GM23338 (cell line): ENCODE data around the gene CDK17. TPM values are rescaled to one million over a fixed set of nuclear protein-coding genes. Genes with fewer than 3 reads are reported as not detected.

ENCODE experiments used
- ATAC-seq: fragments of 200-7000 bp; cut with Tn5 transposase; 3 replicates; pipeline ENCODE4 v1.9.1; 2020
- DNase-seq: peaks from one replicate; pipeline ENCODE4 v3.0.0-alpha.2; 2015; ENCODE audit warnings: low spot score
- H2AFZ ChIP-seq: fragments of 200-600 bp; sonication (generic); 2 replicates; pipeline ENCODE4 v1.8.0; 2016; ENCODE audit warnings: antibody characterized with exemption, mild to moderate bottlenecking, moderate library complexity
- H3F3A ChIP-seq: fragments of 200-600 bp; sonication (generic); replicated peaks from 2 replicates; pipeline ENCODE4 v1.8.0; 2017; ENCODE audit warnings: antibody characterized with exemption, mixed run types, low read depth
- H3K27ac ChIP-seq: fragments of 200-600 bp; sonication (generic); 2 replicates; pipeline ENCODE4 v1.6.1; 2016; ENCODE audit warnings: low read depth
- H3K27me3 ChIP-seq: fragments of 200-600 bp; sonication (generic); 2 replicates; pipeline ENCODE4 v1.8.0; 2016; ENCODE audit warnings: mild to moderate bottlenecking, mixed run types, moderate library complexity; ENCODE audit not compliant: insufficient read depth
- H3K36me3 ChIP-seq: fragments of 200-600 bp; sonication (generic); 2 replicates; pipeline ENCODE4 v1.8.0; 2016; ENCODE audit warnings: mild to moderate bottlenecking; ENCODE audit not compliant: insufficient read depth
- H3K4me1 ChIP-seq: fragments of 200-600 bp; sonication (generic); 2 replicates; pipeline ENCODE4 v1.8.0; 2016; ENCODE audit warnings: mild to moderate bottlenecking, moderate library complexity; ENCODE audit not compliant: insufficient read depth
- H3K4me2 ChIP-seq: fragments of 200-600 bp; sonication (generic); 2 replicates; pipeline ENCODE4 v1.7.1; 2017; ENCODE audit warnings: mixed run types
- H3K4me3 ChIP-seq: fragments of 200-600 bp; sonication (generic); 2 replicates; pipeline ENCODE4 v1.6.1; 2016; ENCODE audit warnings: mixed run types
- H3K79me2 ChIP-seq: fragments of 200-600 bp; sonication (generic); replicated peaks from 2 replicates; pipeline ENCODE4 v1.8.0; 2017; ENCODE audit warnings: mild to moderate bottlenecking; ENCODE audit not compliant: insufficient read depth
- H3K9me2 ChIP-seq: fragments of 200-600 bp; sonication (generic); 2 replicates; pipeline ENCODE4 v1.8.0; 2017; ENCODE audit not compliant: insufficient read depth
- H4K20me1 ChIP-seq: fragments of 200-600 bp; sonication (generic); replicated peaks from 2 replicates; pipeline ENCODE4 v1.8.0; 2017; ENCODE audit warnings: mild to moderate bottlenecking; ENCODE audit not compliant: insufficient read depth
- H3K27ac Mint-ChIP-seq: 2 replicates; pipeline ENCODE4 v1.8.0; 2020; ENCODE audit warnings: inconsistent platforms, mild to moderate bottlenecking, moderate library complexity, mixed read lengths
- H3K27me3 Mint-ChIP-seq: 3 replicates; pipeline ENCODE4 v1.8.0; 2022; ENCODE audit warnings: low read depth, mild to moderate bottlenecking, moderate library complexity, mixed read lengths, inconsistent platforms; ENCODE audit not compliant: insufficient read depth, poor library complexity
- H3K36me3 Mint-ChIP-seq: 3 replicates; pipeline ENCODE4 v1.8.0; 2021; ENCODE audit warnings: low read depth, mild to moderate bottlenecking, inconsistent platforms, moderate library complexity, mixed read lengths
- H3K4me1 Mint-ChIP-seq: 3 replicates; pipeline ENCODE4 v1.8.0; 2020; ENCODE audit warnings: mild to moderate bottlenecking, inconsistent platforms, mixed read lengths
- H3K4me3 Mint-ChIP-seq: 3 replicates; pipeline ENCODE4 v1.8.0; 2021; ENCODE audit warnings: moderate library complexity, mild to moderate bottlenecking, inconsistent platforms, mixed read lengths
- H3K9me3 Mint-ChIP-seq: 3 replicates; pipeline ENCODE4 v1.8.0; 2020; ENCODE audit warnings: moderate library complexity, mild to moderate bottlenecking, inconsistent platforms, mixed read lengths
- CREB1 ChIP-seq: fragments of 250-450 bp; sonication (Bioruptor Pico); IDR thresholded peaks from 2 replicates; pipeline ENCODE4 v1.5.0; 2020; ENCODE audit warnings: low read depth, mild to moderate bottlenecking, moderate library complexity
- CTCF ChIP-seq, 2 experiments: fragments of 200-600 bp in 1 of 2; sonication (generic) in 1 of 2; conservative IDR thresholded peaks; 2 replicates each; pipeline versions ENCODE4 v1.5.1 to v1.6.1; 2016 to 2017; ENCODE audit warnings: antibody characterized with exemption in 2 of 2, low read depth in 2 of 2, mild to moderate bottlenecking in 2 of 2, moderate library complexity in 1 of 2
- ETS1 ChIP-seq: IDR thresholded peaks from 2 replicates; pipeline ENCODE4 v1.6.1; 2016; ENCODE audit warnings: antibody characterized with exemption
- EZH2 ChIP-seq: fragments of 200-600 bp; sonication (generic); IDR thresholded peaks from one replicate; pipeline ENCODE4 v1.8.0; 2017; ENCODE audit warnings: antibody characterized with exemption, mild to moderate bottlenecking, low read depth; ENCODE audit not compliant: unreplicated experiment
- EZH2phosphoT487 ChIP-seq: fragments of 200-600 bp; sonication (generic); IDR thresholded peaks from one replicate; pipeline ENCODE4 v1.8.1; 2018; ENCODE audit warnings: antibody characterized with exemption; ENCODE audit not compliant: unreplicated experiment
- NANOG ChIP-seq: IDR thresholded peaks from 2 replicates; pipeline ENCODE4 v1.6.1; 2016; ENCODE audit warnings: antibody characterized with exemption, borderline replicate concordance
- POLR2AphosphoS5 ChIP-seq: IDR thresholded peaks from 2 replicates; pipeline ENCODE4 v1.6.1; 2016; ENCODE audit warnings: antibody characterized with exemption, low read depth
- REST ChIP-seq: IDR thresholded peaks from one replicate; pipeline ENCODE4 v1.6.1; 2018; ENCODE audit warnings: antibody characterized with exemption; ENCODE audit not compliant: unreplicated experiment
- STAT1 ChIP-seq: IDR thresholded peaks from one replicate; pipeline ENCODE4 v1.6.1; 2016; ENCODE audit warnings: antibody characterized with exemption; ENCODE audit not compliant: unreplicated experiment
- ZNF331 ChIP-seq: fragments of 250-450 bp; sonication (Bioruptor Pico); IDR thresholded peaks from 2 replicates; pipeline ENCODE4 v1.5.0; 2020; ENCODE audit warnings: low read depth, mild to moderate bottlenecking, moderate library complexity
- ZNF462 ChIP-seq: fragments of 250-450 bp; sonication (Bioruptor Pico); IDR thresholded peaks from 2 replicates; pipeline ENCODE4 v1.5.0; 2020; ENCODE audit warnings: mild to moderate bottlenecking, moderate library complexity
- polyA plus RNA-seq: library from polyadenylated mRNA; unstranded; fragments of >200 nt; fragmentation: Nextera tagmentation; extraction: Ambion mirVana; gene quantifications from 2 replicates; pipeline ENCODE4 v1.2.1, GENCODE V29; 2016
- total RNA-seq: library from RNA; depleted of rRNA; stranded (reverse); fragments of >200 nt; shearing (Covaris generic); gene quantifications from 2 replicates; pipeline ENCODE4 v1.2.3, GENCODE V29; 2014

The CDK17 gene
- total and polyA plus RNA-seq, 2 experiments from 2014 or later, result 7.6 to 34.2 TPM

GRCh38 chr12:96257550-96258103, 142.6 kb downstream of the CDK17 start:
- no peaks in the 10 kb centered on the region for H3K9me3 Mint-ChIP-seq
- H3K9me2 ChIP-seq, result 0 out of 2 replicates have a peak, but pooled peaks cover 4% of the 10 kb centered on the region
- H3K4me2 ChIP-seq, result no peak overlapping the region
- DNase-seq, result no peak
- H2AFZ ChIP-seq, result no peak overlapping the region
- no peak overlapping the region for H3K27ac Mint-ChIP-seq
- H3K27me3 Mint-ChIP-seq, result no peaks in the 10 kb centered on the region
- H3K4me3 Mint-ChIP-seq, result no peak overlapping the region
- H3K36me3 Mint-ChIP-seq, result peaks cover 16% of the 10 kb centered on the region; the same call in 2 of the 3 replicates
- H3K27me3 ChIP-seq, result no peaks in the 10 kb centered on the region
- H3F3A ChIP-seq, result no peaks in the 10 kb centered on the region
- no peak for TF ChIP-seq ZNF462 (CRISPR knock-in tag)
- no peak for TF ChIP-seq REST
- TF ChIP-seq CREB1 (CRISPR knock-in tag), result no peak
- TF ChIP-seq EZH2phosphoT487, result no peak
- TF ChIP-seq EZH2, result no peak
- TF ChIP-seq STAT1, result no peak
- no peak for TF ChIP-seq NANOG
- no peak for TF ChIP-seq ZNF331
- no peak for TF ChIP-seq POLR2AphosphoS5
- no peak for TF ChIP-seq ETS1
- TF ChIP-seq CTCF (conservative IDR thresholded peaks at IDR 0.05; ENCODE audit: low read depth in 2 of 2), result no peak
- 0 out of 2 replicates have a peak, but pooled peaks cover 7% of the 10 kb centered on the region for H4K20me1 ChIP-seq
- H3K36me3 ChIP-seq, result peaks cover 5% of the 10 kb centered on the region; the same call in 1 of the 2 replicates
- no peak for ATAC-seq
- H3K4me1 ChIP-seq, result no peaks in the 10 kb centered on the region
- H3K27ac ChIP-seq, result no peak overlapping the region
- no peaks in the 10 kb centered on the region for H3K79me2 ChIP-seq
- H3K4me1 Mint-ChIP-seq, result peaks cover 7% of the 10 kb centered on the region
- no peak overlapping the region for H3K4me3 ChIP-seq
